HepG2 (cell line): Measurements from ENCODE around the gene CKMT2. TPM values are rescaled to one million over a fixed set of nuclear protein-coding genes. Genes with fewer than 3 reads are reported as not detected.
"Not testable (repeated sequence)": the region's sequence is repeated elsewhere in the genome, so short reads cannot be mapped to it uniquely, and the experiment has no call there.

Experiments used
- ATAC-seq: fragments of 200-7000 bp; cut with Tn5 transposase; 3 replicates; pipeline ENCODE4 v1.9.1; 2020; ENCODE audit warnings: mild to moderate bottlenecking, moderate library complexity
- BruUV-seq: library from RNA; stranded (reverse); fragments of 400-500 nt; replicated peaks from 2 replicates; lab custom pipeline; 2021; lab: Mats Ljungman, UMichigan
- CTCF ChIA-PET: fragments of 300-600 bp; formaldehyde crosslinking; extraction: SDS; loops from one replicate; lab custom pipeline; 2021; ENCODE audit warnings: low total read pairs, inconsistent platforms, low intra/inter-chr PET ratio; lab: Yijun Ruan, JAX
- POLR2A ChIA-PET: fragments of 350-600 bp; sonication (Branson Sonifier 250); formaldehyde crosslinking; loops from one replicate; lab custom pipeline; 2020; ENCODE audit warnings: antibody characterized with exemption, inconsistent platforms; lab: Yijun Ruan, JAX
- DNase-seq: peaks from one replicate; pipeline ENCODE4 v3.0.0-alpha.2; 2015; ENCODE audit warnings: low spot score
- FAIRE-seq: peaks from 3 replicates; lab custom pipeline; 2011; peaks lifted over from hg19 to GRCh38; lab: Jason Lieb, UNC
- H2AFZ ChIP-seq: one replicate; pipeline ENCODE4 v1.6.1; 2011; ENCODE audit warnings: low read length, inconsistent platforms
- H3K27ac ChIP-seq: fragments of 300-600 bp; 3 replicates; pipeline ENCODE4 v1.8.0; 2011; ENCODE audit warnings: mixed run types, mild to moderate bottlenecking, mixed read lengths, low read length, inconsistent platforms; ENCODE audit not compliant: insufficient read depth; ENCODE audit errors: extremely low read length
- H3K27me3 ChIP-seq, 2 experiments: fragments of 200-600 bp in 1 of 2; 2 replicates in 1 of 2; 3 replicates in 1 of 2; pipeline versions ENCODE4 v1.6.0 to v1.8.0; 2011; ENCODE audit warnings: low read length in 2 of 2, mild to moderate bottlenecking in 2 of 2, moderate library complexity in 2 of 2, inconsistent platforms in 1 of 2; ENCODE audit not compliant: insufficient read depth in 2 of 2, control insufficient read depth in 1 of 2
- H3K36me3 ChIP-seq, 2 experiments: fragments of 200-600 bp in 1 of 2; replicated peaks in 1 of 2; 2 replicates in 1 of 2; 3 replicates in 1 of 2; pipeline versions ENCODE4 v1.5.1 to v1.8.0; 2011; ENCODE audit warnings: low read length in 2 of 2, inconsistent platforms in 1 of 2; ENCODE audit not compliant: insufficient read depth in 2 of 2, control insufficient read depth in 1 of 2
- H3K4me1 ChIP-seq: 2 replicates; pipeline ENCODE4 v1.5.1; 2012; ENCODE audit warnings: low read length, inconsistent platforms; ENCODE audit not compliant: insufficient read depth
- H3K4me2 ChIP-seq: 2 replicates; pipeline ENCODE4 v1.6.0; 2011; ENCODE audit warnings: low read depth, low read length, inconsistent platforms
- H3K4me3 ChIP-seq, 3 experiments: fragments of 200-600 bp in 1 of 3; sonication (generic), shearing (Covaris generic) in 1 of 3; replicated peaks in 1 of 3; 2 replicates each; pipeline ENCODE4 v1.5.1; 2011 to 2016; ENCODE audit warnings: low read length in 3 of 3, inconsistent platforms in 2 of 3, low read depth in 2 of 3, mild to moderate bottlenecking in 2 of 3, control low read depth in 1 of 3, mixed read lengths in 1 of 3; ENCODE audit not compliant: insufficient read depth in 1 of 3
- H3K79me2 ChIP-seq: one replicate; pipeline ENCODE4 v1.6.1; 2011; ENCODE audit warnings: low read length, inconsistent platforms; ENCODE audit not compliant: insufficient read depth
- H3K9ac ChIP-seq: 2 replicates; pipeline ENCODE4 v1.6.0; 2011; ENCODE audit warnings: mild to moderate bottlenecking, low read depth, low read length, inconsistent platforms; ENCODE audit not compliant: insufficient read depth
- H3K9me3 ChIP-seq: 2 replicates; pipeline ENCODE4 v1.5.1; 2012; ENCODE audit warnings: mild to moderate bottlenecking, low read length
- H4K20me1 ChIP-seq: 2 replicates; pipeline ENCODE4 v1.6.0; 2011; ENCODE audit warnings: inconsistent platforms, mild to moderate bottlenecking, low read length, moderate library complexity; ENCODE audit not compliant: insufficient read depth
- AKAP8 ChIP-seq: sonication (generic); formaldehyde crosslinking; IDR thresholded peaks from 2 replicates; pipeline ENCODE4 v1.5.1; 2020; ENCODE audit warnings: mild to moderate bottlenecking, missing genetic modification reagents
- IRF2 ChIP-seq: IDR thresholded peaks from 2 replicates; pipeline ENCODE4 v1.6.1; 2018; ENCODE audit warnings: missing genetic modification reagents, missing compliant biosample characterization
- MNT ChIP-seq: fragments of 450-650 bp; IDR thresholded peaks from 2 replicates; pipeline ENCODE4 v1.6.1; 2016
- NPAS2 ChIP-seq: sonication (generic); formaldehyde crosslinking; IDR thresholded peaks from 2 replicates; pipeline ENCODE4 v1.8.0; 2022; ENCODE audit warnings: mild to moderate bottlenecking, missing genetic modification reagents, borderline replicate concordance
- THAP8 ChIP-seq: sonication (generic); formaldehyde crosslinking; IDR thresholded peaks from 2 replicates; pipeline ENCODE4 v1.5.1; 2020; ENCODE audit warnings: missing genetic modification reagents, mild to moderate bottlenecking, borderline replicate concordance
- ZFX ChIP-seq: sonication (generic); formaldehyde crosslinking; IDR thresholded peaks from 2 replicates; pipeline ENCODE4 v1.4.0; 2020; ENCODE audit warnings: mild to moderate bottlenecking, low read depth, missing genetic modification reagents, moderate library complexity
- ZNF326 ChIP-seq: sonication (generic); formaldehyde crosslinking; IDR thresholded peaks from 2 replicates; pipeline ENCODE4 v1.4.0; 2020; ENCODE audit warnings: missing genetic modification reagents, borderline replicate concordance
- ZNF687 ChIP-seq: sonication (generic); formaldehyde crosslinking; IDR thresholded peaks from 2 replicates; pipeline ENCODE4 v1.5.1; 2020; ENCODE audit warnings: mild to moderate bottlenecking, missing genetic modification reagents, moderate library complexity
- ZSCAN12 ChIP-seq: sonication (generic); formaldehyde crosslinking; IDR thresholded peaks from 2 replicates; pipeline ENCODE4 v1.9.0; 2021; ENCODE audit warnings: mild to moderate bottlenecking, missing genetic modification reagents
- WGBS: methylation state at CpG from one replicate; pipeline ENCODE4 v1.1.6; 2017; ENCODE audit warnings: low lambda C conversion rate; 5-methylcytosine and 5-hydroxymethylcytosine counted together
- in situ Hi-C: cut with HindIII; loops from 2 replicates; pipeline ENCODE4 v1.10.0; 2017; ENCODE audit warnings: low pct_unique_long_range_greater_than_20kb; ENCODE audit not compliant: extremely low pct_ligation_motif_present
- intact Hi-C: fragments of 100-400 bp; cut with micrococcal nuclease; formaldehyde crosslinking; loops from one replicate; pipeline ENCODE4 v1.10.0; 2022; ENCODE audit not compliant: unreplicated experiment
- polyA plus RNA-seq, 8 experiments: library from polyadenylated mRNA; depleted of rRNA in 3 of 8; stranded (reverse) in 7 of 8; unstranded in 1 of 8; fragments of >200 nt; fragmentation: Illumina TruSeq in 4 of 8; extraction: Trizol in 4 of 8; gene quantifications; 2 replicates each; pipeline versions ENCODE4 v1.2.1 to v1.2.3, GENCODE V29; 2011 to 2016; ENCODE audit warnings: low read depth in 4 of 8, missing spikeins in 1 of 8, mixed read lengths in 1 of 8; ENCODE audit not compliant: insufficient read depth in 1 of 8
- total RNA-seq, 5 experiments: library from RNA; depleted of rRNA; stranded (reverse); fragments of >200 nt; fragmentation: Illumina TruSeq; extraction: Trizol; gene quantifications; 2 replicates each; pipeline ENCODE4 v1.2.3, GENCODE V29; 2016; ENCODE audit warnings: low read depth in 1 of 5

CKMT2 gene
- total and polyA plus RNA-seq, 2 of the 13 experiments (the other 11 are each of a cell fraction or from before 2014, with no cell fraction given): 1.2 to 8.8 TPM

GRCh38 chr5:81262796-81263195 is 29.7 kb downstream of the CKMT2 start:
- 94% methylated on average over 1 of the region's 1 CpG for WGBS
- BruUV-seq, H3K4me3 ChIP-seq, intact Hi-C loops, H3K4me2 ChIP-seq, POLR2A ChIA-PET, H3K27me3 ChIP-seq, FAIRE-seq, DNase-seq, in situ Hi-C loops, H3K27ac ChIP-seq, CTCF ChIA-PET, H2AFZ ChIP-seq, H3K79me2 ChIP-seq, ATAC-seq, H3K9ac ChIP-seq, H4K20me1 ChIP-seq, H3K36me3 ChIP-seq, H3K4me1 ChIP-seq, H3K9me3 ChIP-seq: not testable (repeated sequence)

- no TSS peak for BruUV-seq
- Histone ChIP-seq H2AFZ (no peak overlapping the region), H3K27ac (no peak overlapping the region), H4K20me1 (no peaks in the 10 kb centered on the region), H3K9ac (no peak overlapping the region), H3K79me2 (peaks cover 5% of the 10 kb centered on the region), H3K4me3 (no peak overlapping the region), H3K4me1 (peaks cover 20% of the 10 kb centered on the region), H3K36me3 (no peaks in the 10 kb centered on the region), H3K4me2 (no peak overlapping the region), H3K9me3 (no peaks in the 10 kb centered on the region), H3K27me3 (no peaks in the 10 kb centered on the region)
- FAIRE-seq (no peak), ATAC-seq (no peak), DNase-seq (no peak)
- TF ChIP-seq AKAP8 (CRISPR knock-in tag) (no peak), MNT (no peak), NPAS2 (CRISPR knock-in tag) (no peak), IRF2 (CRISPR knock-in tag) (no peak), ZNF687 (no peak), ZFX (CRISPR knock-in tag) (no peak), THAP8 (CRISPR knock-in tag) (no peak), ZNF326 (no peak), ZSCAN12 (no peak)
- ChIA-PET CTCF (no interaction called here), POLR2A (no interaction called here)
- intact Hi-C loops: no loop called here
- in situ Hi-C loops: no loop called here
Observed at GRCh38 chr5:81265101-81265500, 32.0 kb downstream of the CKMT2 start.
